Kidney (tissue), 14 donors: ENCODE results near the gene CENPM. TPM values are rescaled to one million over a fixed set of nuclear protein-coding genes. Genes with fewer than 3 reads are reported as not detected.

Experiments used
- DNase-seq, 5 donors: peaks; one replicate each; pipeline ENCODE4 v3.0.0-alpha.2; 2013 to 2020
- FAIRE-seq: peaks from 2 replicates; lab custom pipeline; 2012; peaks lifted over from hg19 to GRCh38; lab: Jason Lieb, UNC
- H3K27ac ChIP-seq, 2 donors: one replicate each; pipeline ENCODE4 v1.7.0; 2013; ENCODE audit warnings: low read depth in 2 of 2, low read length in 2 of 2, inconsistent platforms in 1 of 2
- H3K27me3 ChIP-seq: one replicate; pipeline ENCODE4 v1.7.1; 2013; ENCODE audit warnings: low read length, inconsistent platforms; ENCODE audit not compliant: control insufficient read depth, insufficient read depth
- H3K36me3 ChIP-seq, 3 donors: one replicate each; pipeline versions ENCODE4 v1.7.0 to v1.7.1; 2013; ENCODE audit warnings: low read length in 3 of 3, control low read depth in 1 of 3, inconsistent platforms in 1 of 3; ENCODE audit not compliant: insufficient read depth in 3 of 3, control insufficient read depth in 2 of 3
- H3K4me1 ChIP-seq, 3 donors: one replicate each; pipeline versions ENCODE4 v1.7.0 to v1.7.1; 2013; ENCODE audit warnings: low read length in 3 of 3, inconsistent platforms in 1 of 3, low read depth in 1 of 3; ENCODE audit not compliant: control insufficient read depth in 2 of 3, insufficient read depth in 2 of 3
- H3K4me3 ChIP-seq, 3 donors: one replicate each; pipeline versions ENCODE4 v1.7.0 to v1.8.1; 2013; ENCODE audit warnings: low read length in 3 of 3, control low read depth in 1 of 3, inconsistent platforms in 1 of 3
- H3K9ac ChIP-seq, 3 donors: one replicate each; pipeline versions ENCODE4 v1.7.0 to v1.7.1; 2013; ENCODE audit warnings: low read length in 3 of 3, control low read depth in 1 of 3, inconsistent platforms in 1 of 3
- H3K9me3 ChIP-seq, 3 donors: one replicate each; pipeline versions ENCODE4 v1.7.0 to v1.7.1; 2013; ENCODE audit warnings: low read length in 3 of 3, control low read depth in 1 of 3, inconsistent platforms in 1 of 3; ENCODE audit not compliant: control insufficient read depth in 2 of 3, insufficient read depth in 1 of 3
- intact Hi-C: fragments of 100-400 bp; cut with DNase I; formaldehyde crosslinking; loops from one replicate; pipeline ENCODE4 v1.11.1; 2022
- polyA plus RNA-seq: library from polyadenylated mRNA; stranded (reverse); fragments of 350-450 nt; fragmentation: Illumina TruSeq; extraction: RNeasy Lipid Tissue Mini Kit (QIAGEN cat#74804); gene quantifications from one replicate; pipeline ENCODE4 v1.2.3, GENCODE V29; 2014; ENCODE audit warnings: low read depth, low replicate concordance; ENCODE audit not compliant: insufficient read depth
- total RNA-seq: library from RNA; stranded (reverse); fragmentation: NEBNext Ultra II Directional; extraction: Animal tissue kit (Norgen Biotek cat#: 25700); gene quantifications from one replicate; pipeline ENCODE4 v1.2.1, GENCODE V29; 2021
- TF ChIP-seq, protein P1 (sequence below): IDR thresholded peaks from 3 replicates; pipeline ENCODE4 v1.5.1; 2012; ENCODE audit warnings: mild to moderate bottlenecking, moderate library complexity, borderline replicate concordance; ENCODE audit not compliant: insufficient read depth; ENCODE audit errors: extremely low read depth
- donor health status: control.
- donor health status: control.
- donor health status: control.
- donor health status: control.
- donor health status: control.
- donor health status: DM: yes; HTN: yes; CAD: no.
- donor health status: Normal renal cell carcinoma (clear cell type).

Gene CENPM
- total and polyA plus RNA-seq, 2 donors from 2014 or later: 2.8 TPM

GRCh38 chr22:41912338-41913039 lies 34.5 kb downstream of the CENPM start:
- Histone ChIP-seq H3K4me3 (no peak overlapping the region), H3K9me3 (no peaks in the 10 kb centered on the region), H3K27me3 (peaks cover 31% of the 10 kb centered on the region), H3K36me3 (no peaks in the 10 kb centered on the region), H3K9ac (no peak overlapping the region), H3K27ac (no peak overlapping the region), H3K4me1 (peaks cover 0 to 12% (median 0%) of the 10 kb centered on the region in 3 donors)
- no peak for FAIRE-seq
- intact Hi-C loops: no loop called here
- TF ChIP-seq, protein P1, sequence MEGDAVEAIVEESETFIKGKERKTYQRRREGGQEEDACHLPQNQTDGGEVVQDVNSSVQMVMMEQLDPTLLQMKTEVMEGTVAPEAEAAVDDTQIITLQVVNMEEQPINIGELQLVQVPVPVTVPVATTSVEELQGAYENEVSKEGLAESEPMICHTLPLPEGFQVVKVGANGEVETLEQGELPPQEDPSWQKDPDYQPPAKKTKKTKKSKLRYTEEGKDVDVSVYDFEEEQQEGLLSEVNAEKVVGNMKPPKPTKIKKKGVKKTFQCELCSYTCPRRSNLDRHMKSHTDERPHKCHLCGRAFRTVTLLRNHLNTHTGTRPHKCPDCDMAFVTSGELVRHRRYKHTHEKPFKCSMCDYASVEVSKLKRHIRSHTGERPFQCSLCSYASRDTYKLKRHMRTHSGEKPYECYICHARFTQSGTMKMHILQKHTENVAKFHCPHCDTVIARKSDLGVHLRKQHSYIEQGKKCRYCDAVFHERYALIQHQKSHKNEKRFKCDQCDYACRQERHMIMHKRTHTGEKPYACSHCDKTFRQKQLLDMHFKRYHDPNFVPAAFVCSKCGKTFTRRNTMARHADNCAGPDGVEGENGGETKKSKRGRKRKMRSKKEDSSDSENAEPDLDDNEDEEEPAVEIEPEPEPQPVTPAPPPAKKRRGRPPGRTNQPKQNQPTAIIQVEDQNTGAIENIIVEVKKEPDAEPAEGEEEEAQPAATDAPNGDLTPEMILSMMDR: no peak
- no peak for DNase-seq

DNA sequence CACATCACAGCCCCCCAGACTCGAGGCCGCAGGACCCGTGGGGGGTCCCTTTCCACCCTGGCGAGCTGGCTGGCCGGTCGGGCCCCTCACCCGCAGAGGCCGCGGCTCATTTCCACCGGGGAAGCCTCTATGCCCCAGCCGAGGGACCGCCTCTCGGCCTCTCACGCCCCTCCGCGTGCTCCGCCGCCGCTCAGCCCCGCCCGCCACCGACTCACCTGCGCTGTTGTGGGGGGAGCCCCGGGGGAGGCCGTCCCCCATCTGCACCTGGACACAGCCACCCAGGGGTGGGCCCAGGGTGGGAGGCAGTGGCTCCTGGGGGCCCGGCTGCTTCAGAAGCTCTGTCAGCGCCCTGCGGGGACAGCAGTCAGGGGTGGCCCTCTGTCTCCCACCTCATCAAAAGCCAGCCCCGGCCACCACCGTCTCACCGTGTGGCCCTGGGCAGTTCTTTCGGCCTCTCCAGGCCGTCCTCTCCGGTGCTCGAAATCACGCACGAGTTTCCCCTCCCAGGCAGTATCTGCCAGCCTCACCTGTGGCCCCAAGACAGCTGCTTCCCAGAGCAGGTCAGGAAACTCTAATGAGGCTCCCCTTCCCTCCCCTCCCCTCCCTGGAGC lies 35.8 kb downstream of the CENPM start:
- Histone ChIP-seq H3K27me3 (peaks cover 28% of the 10 kb centered on the region), H3K4me3 (no peak overlapping the region), H3K36me3 (no peaks in the 10 kb centered on the region), H3K27ac (no peak overlapping the region), H3K4me1 (peaks cover 0 to 12% (median 0%) of the 10 kb centered on the region in 3 donors), H3K9ac (no peak overlapping the region), H3K9me3 (no peaks in the 10 kb centered on the region)
- FAIRE-seq (no peak), DNase-seq (no peak)
- TF ChIP-seq, protein P1: no peak
- intact Hi-C loops: no loop called here

GRCh38 chr22:41910050-41911000 lies 36.6 kb downstream of the CENPM start:
- intact Hi-C loops: no loop called here
- DNase-seq (peak in 1 of 5 donors; percentile 64), FAIRE-seq (no peak)
- Histone ChIP-seq H3K4me3 (no peak overlapping the region), H3K36me3 (peaks cover 0 to 6% (median 0%) of the 10 kb centered on the region in 3 donors), H3K27me3 (peaks cover 21% of the 10 kb centered on the region), H3K9ac (no peak overlapping the region), H3K9me3 (no peaks in the 10 kb centered on the region), H3K27ac (no peak overlapping the region), H3K4me1 (peaks cover 0 to 11% (median 0%) of the 10 kb centered on the region in 3 donors)
- TF ChIP-seq, protein P1: no peak
